ENCODE results near the gene HSCB. TPM values are rescaled to one million over a fixed set of nuclear protein-coding genes. Genes with fewer than 3 reads are reported as not detected.

HSCB gene
- total and polyA plus RNA-seq, 4 donors = 12.2 to 22.1 (median 15.1) TPM

- Histone ChIP-seq H3K27ac (ENCODE audit: low read depth in 1 of 2, low read length in 2 of 2) (no peak overlapping the region), H3K9me3 (ENCODE audit: control insufficient read depth in 4 of 4, low read length in 3 of 4) (no peaks in the 10 kb centered on the region), H3K27me3 (ENCODE audit: control insufficient read depth in 4 of 4, insufficient read depth in 4 of 4, low read length in 3 of 4) (no peaks in the 10 kb centered on the region), H3K36me3 (ENCODE audit: control insufficient read depth in 4 of 4, insufficient read depth in 3 of 4, low read depth in 1 of 4, low read length in 3 of 4) (no peaks in the 10 kb centered on the region), H3K4me3 (ENCODE audit: low read depth in 1 of 3, low read length in 3 of 3) (no peak overlapping the region), H3K9ac (ENCODE audit: low read depth in 1 of 2, low read length in 2 of 2) (no peak overlapping the region), H3K4me1 (ENCODE audit: control insufficient read depth in 4 of 4, insufficient read depth in 4 of 4, low read length in 3 of 4) (peaks cover 0 to 21% (median 12%) of the 10 kb centered on the region in 4 donors)
- TF ChIP-seq NR2F2 (IDR thresholded peaks at IDR 0.05) (no peak), GABPA (IDR thresholded peaks at IDR 0.05 in 1 of 2, conservative IDR thresholded peaks at IDR 0.05 in 1 of 2) (no peak), ATF3 (IDR thresholded peaks at IDR 0.05) (no peak), CTCF (IDR thresholded peaks at IDR 0.05; ENCODE audit: low read depth, low read length, missing input control) (no peak), REST (IDR thresholded peaks at IDR 0.05) (no peak), FOXA2 (IDR thresholded peaks at IDR 0.05) (no peak), HNF4A (conservative IDR thresholded peaks at IDR 0.05) (no peak), EGR1 (IDR thresholded peaks at IDR 0.05; ENCODE audit: low read depth in 2 of 2) (no peak), MAX (IDR thresholded peaks at IDR 0.05) (no peak), ZBTB33 (IDR thresholded peaks at IDR 0.05) (no peak), TAF1 (conservative IDR thresholded peaks at IDR 0.05) (no peak), YY1 (IDR thresholded peaks at IDR 0.05) (no peak), HNF4G (IDR thresholded peaks at IDR 0.05) (no peak)
- DNase-seq (ENCODE audit: low spot score) = no peak
These were observed 31.7 kb upstream of the HSCB start for GRCh38 chr22:28710107-28710506.

GRCh38 chr22:28710576-28711191 lies 31.2 kb upstream of the HSCB start:
- TF ChIP-seq ZBTB33 (IDR thresholded peaks at IDR 0.05) = no peak
- no peak for TF ChIP-seq CTCF (IDR thresholded peaks at IDR 0.05; ENCODE audit: low read depth, low read length, missing input control)
- no peak for TF ChIP-seq MAX (IDR thresholded peaks at IDR 0.05)
- TF ChIP-seq FOXA1 (IDR thresholded peaks at IDR 0.05) = no peak
- TF ChIP-seq RAD21 (IDR thresholded peaks at IDR 0.05) = no peak
- no peak for TF ChIP-seq NR2F2 (IDR thresholded peaks at IDR 0.05)
- TF ChIP-seq YY1 (IDR thresholded peaks at IDR 0.05) = no peak
- no peak for TF ChIP-seq EGR1 (IDR thresholded peaks at IDR 0.05; ENCODE audit: low read depth in 2 of 2)
- TF ChIP-seq HNF4G (IDR thresholded peaks at IDR 0.05) = no peak
- peaks cover 0 to 21% (median 12%) of the 10 kb centered on the region in 4 donors for H3K4me1 ChIP-seq (ENCODE audit: control insufficient read depth in 4 of 4, insufficient read depth in 4 of 4, low read length in 3 of 4)
- peak overlapping the region in 1 of 2 donors; percentile 6 for H3K27ac ChIP-seq (ENCODE audit: low read depth in 1 of 2, low read length in 2 of 2)
- no peaks in the 10 kb centered on the region for H3K27me3 ChIP-seq (ENCODE audit: control insufficient read depth in 4 of 4, insufficient read depth in 4 of 4, low read length in 3 of 4)
- no peak overlapping the region for H3K4me3 ChIP-seq (ENCODE audit: low read depth in 1 of 3, low read length in 3 of 3)
- WGBS = 78% methylated on average over 3 of the region's 3 CpGs
- no peak for DNase-seq (ENCODE audit: low spot score)
- H3K36me3 ChIP-seq (ENCODE audit: control insufficient read depth in 4 of 4, insufficient read depth in 3 of 4, low read depth in 1 of 4, low read length in 3 of 4) = no peaks in the 10 kb centered on the region
- no peaks in the 10 kb centered on the region for H3K9me3 ChIP-seq (ENCODE audit: control insufficient read depth in 4 of 4, low read length in 3 of 4)
- H3K9ac ChIP-seq (ENCODE audit: low read depth in 1 of 2, low read length in 2 of 2) = no peak overlapping the region
